IPS-18a (cell line): ENCODE data around the gene KIF12.
"Not testable (repeated sequence)": the region's sequence is repeated elsewhere in the genome, so short reads cannot be mapped to it uniquely, and the experiment has no call there.

Experiments
- H3K27ac ChIP-seq: one replicate; pipeline ENCODE4 v1.5.1; 2013; ENCODE audit warnings: low read length
- H3K27me3 ChIP-seq: one replicate; pipeline ENCODE4 v1.6.1; 2013; ENCODE audit warnings: mild to moderate bottlenecking, low read length; ENCODE audit not compliant: control insufficient read depth, insufficient read depth
- H3K36me3 ChIP-seq: one replicate; pipeline ENCODE4 v1.6.1; 2013; ENCODE audit warnings: low read depth, low read length; ENCODE audit not compliant: control insufficient read depth
- H3K4me1 ChIP-seq: one replicate; pipeline ENCODE4 v1.6.1; 2013; ENCODE audit warnings: low read depth, low read length; ENCODE audit not compliant: control insufficient read depth
- H3K4me3 ChIP-seq: one replicate; pipeline ENCODE4 v1.5.1; 2013; ENCODE audit warnings: low read length
- H3K9ac ChIP-seq: one replicate; pipeline ENCODE4 v1.6.1; 2013; ENCODE audit warnings: mild to moderate bottlenecking, low read length, moderate library complexity
- H3K9me3 ChIP-seq: one replicate; pipeline ENCODE4 v1.6.1; 2013; ENCODE audit warnings: low read depth, low read length; ENCODE audit not compliant: control insufficient read depth

Gene KIF12

GRCh38 chr9:114131808-114132549 lies 32.9 kb upstream of the KIF12 start:
- no peaks in the 10 kb centered on the region for H3K9me3 ChIP-seq
- no peak overlapping the region for H3K27ac ChIP-seq
- H3K27me3 ChIP-seq, result no peaks in the 10 kb centered on the region
- H3K4me1 ChIP-seq, result peaks cover 6% of the 10 kb centered on the region
- H3K9ac ChIP-seq, result no peak overlapping the region
- no peaks in the 10 kb centered on the region for H3K36me3 ChIP-seq
- H3K4me3 ChIP-seq, result no peak overlapping the region

- Histone ChIP-seq H3K27me3 (no peaks in the 10 kb centered on the region), H3K27ac (no peak overlapping the region), H3K4me1 (peaks cover 6% of the 10 kb centered on the region), H3K9ac (no peak overlapping the region), H3K4me3 (no peak overlapping the region), H3K36me3 (no peaks in the 10 kb centered on the region), H3K9me3 (no peaks in the 10 kb centered on the region)
Measured at GRCh38 chr9:114130624-114131277, 31.7 kb upstream of the KIF12 start.

GRCh38 chr9:114130141-114130540 lies 31.0 kb upstream of the KIF12 start:
- Histone ChIP-seq H3K27ac (no peak overlapping the region), H3K27me3 (no peaks in the 10 kb centered on the region), H3K36me3 (no peaks in the 10 kb centered on the region), H3K9ac (no peak overlapping the region), H3K4me3 (no peak overlapping the region), H3K4me1 (peaks cover 6% of the 10 kb centered on the region), H3K9me3 (no peaks in the 10 kb centered on the region)

GRCh38 chr9:114128759-114129158 lies 29.7 kb upstream of the KIF12 start:
- not testable (repeated sequence) for H3K27ac ChIP-seq, H3K27me3 ChIP-seq, H3K36me3 ChIP-seq, H3K9ac ChIP-seq, H3K4me1 ChIP-seq, H3K4me3 ChIP-seq, H3K9me3 ChIP-seq

GRCh38 chr9:114126247-114127060 lies 27.4 kb upstream of the KIF12 start:
- peaks cover 1% of the 10 kb centered on the region for H3K4me1 ChIP-seq
- no peaks in the 10 kb centered on the region for H3K36me3 ChIP-seq
- H3K4me3 ChIP-seq, result no peak overlapping the region
- H3K9me3 ChIP-seq, result no peaks in the 10 kb centered on the region
- no peak overlapping the region for H3K27ac ChIP-seq
- no peaks in the 10 kb centered on the region for H3K27me3 ChIP-seq
- H3K9ac ChIP-seq, result no peak overlapping the region

GRCh38 chr9:114125476-114126013 lies 26.5 kb upstream of the KIF12 start:
- Histone ChIP-seq H3K9ac (no peak overlapping the region), H3K27ac (no peak overlapping the region), H3K36me3 (no peaks in the 10 kb centered on the region), H3K4me1 (no peaks in the 10 kb centered on the region), H3K4me3 (no peak overlapping the region), H3K27me3 (no peaks in the 10 kb centered on the region), H3K9me3 (no peaks in the 10 kb centered on the region)

- H3K27ac ChIP-seq, result no peak overlapping the region
- no peaks in the 10 kb centered on the region for H3K9me3 ChIP-seq
- no peak overlapping the region for H3K4me3 ChIP-seq
- no peaks in the 10 kb centered on the region for H3K27me3 ChIP-seq
- no peaks in the 10 kb centered on the region for H3K4me1 ChIP-seq
- no peak overlapping the region for H3K9ac ChIP-seq
- no peaks in the 10 kb centered on the region for H3K36me3 ChIP-seq
Measured at GRCh38 chr9:114124666-114125475, 25.8 kb upstream of the KIF12 start.

- Histone ChIP-seq H3K9ac (no peak overlapping the region), H3K36me3 (no peaks in the 10 kb centered on the region), H3K4me3 (no peak overlapping the region), H3K27me3 (no peaks in the 10 kb centered on the region), H3K27ac (no peak overlapping the region), H3K4me1 (no peaks in the 10 kb centered on the region), H3K9me3 (no peaks in the 10 kb centered on the region)
Measured at GRCh38 chr9:114124138-114124537, 25.0 kb upstream of the KIF12 start.

- H3K27me3 ChIP-seq, result no peaks in the 10 kb centered on the region
- H3K9me3 ChIP-seq, result no peaks in the 10 kb centered on the region
- no peak overlapping the region for H3K4me3 ChIP-seq
- no peak overlapping the region for H3K27ac ChIP-seq
- no peak overlapping the region for H3K9ac ChIP-seq
- H3K36me3 ChIP-seq, result no peaks in the 10 kb centered on the region
- H3K4me1 ChIP-seq, result no peaks in the 10 kb centered on the region
Measured at GRCh38 chr9:114123031-114123977, 24.2 kb upstream of the KIF12 start.
